Fibroblast of skin of scalp (primary cell): ENCODE results near the gene VGLL3.
A peak's percentile ranks its signal among the peaks of the same experiment; 100 is the strongest.
"Not testable (repeated sequence)": the region's sequence is repeated elsewhere in the genome, so short reads cannot be mapped to it uniquely, and the experiment has no call there.

Experiments used
- DNase-seq: peaks from one replicate; pipeline ENCODE4 v3.0.0-alpha.2; 2013

VGLL3 gene

GRCh38 chr3:86989006-86989405 lies 1.9 kb downstream of the VGLL3 start:
- DNase-seq: peak; percentile 38

- DNase-seq: peak; percentile 96
These were observed 2.7 kb downstream of the VGLL3 start for GRCh38 chr3:86988235-86988634.

GRCh38 chr3:86987421-86987715 lies 3.6 kb downstream of the VGLL3 start:
- no peak for DNase-seq

GRCh38 chr3:86986671-86987420 lies 4.1 kb downstream of the VGLL3 start:
- peak; percentile 61 for DNase-seq

GRCh38 chr3:86985181-86985826 lies 5.6 kb downstream of the VGLL3 start:
- no peak for DNase-seq

GRCh38 chr3:86984271-86984670 lies 6.7 kb downstream of the VGLL3 start:
- DNase-seq: peak; percentile 76

GRCh38 chr3:86982883-86983282 lies 8.1 kb downstream of the VGLL3 start:
- peak; percentile 96 for DNase-seq

- DNase-seq: peak; percentile 73
These were observed 12.8 kb downstream of the VGLL3 start for GRCh38 chr3:86978111-86978551.

GRCh38 chr3:86976219-86976618 lies 14.7 kb downstream of the VGLL3 start:
- no peak for DNase-seq

- not testable (repeated sequence) for DNase-seq
These were observed 16.8 kb downstream of the VGLL3 start for GRCh38 chr3:86974177-86974576.

- DNase-seq: peak; percentile 90
These were observed 17.5 kb downstream of the VGLL3 start for GRCh38 chr3:86973440-86973839.

GRCh38 chr3:86969500-86970189 lies 21.3 kb downstream of the VGLL3 start:
- DNase-seq: peak; percentile 62

- no peak for DNase-seq
These were observed 22.6 kb downstream of the VGLL3 start for GRCh38 chr3:86968244-86968932.

GRCh38 chr3:86967062-86967461 lies 23.9 kb downstream of the VGLL3 start:
- DNase-seq: no peak

- DNase-seq: no peak
These were observed 25.8 kb downstream of the VGLL3 start for GRCh38 chr3:86965166-86965565.

- no peak for DNase-seq
These were observed 27.3 kb downstream of the VGLL3 start for GRCh38 chr3:86963611-86964010.

- peak; percentile 39 for DNase-seq
These were observed 29.7 kb downstream of the VGLL3 start for GRCh38 chr3:86961297-86961696.

GRCh38 chr3:86960550-86960949 lies 30.4 kb downstream of the VGLL3 start:
- no peak for DNase-seq

GRCh38 chr3:86958534-86958933 lies 32.4 kb downstream of the VGLL3 start:
- peak; percentile 95 for DNase-seq

GRCh38 chr3:86954747-86955146 lies 36.2 kb downstream of the VGLL3 start:
- peak; percentile 56 for DNase-seq

GRCh38 chr3:86954226-86954625 lies 36.7 kb downstream of the VGLL3 start:
- no peak for DNase-seq

GRCh38 chr3:86951322-86951721 lies 39.6 kb downstream of the VGLL3 start:
- peak; percentile 68 for DNase-seq

- no peak for DNase-seq
These were observed 40.2 kb downstream of the VGLL3 start for GRCh38 chr3:86950717-86951116.
